Measurements from ENCODE around the gene PABPC3. TPM values are rescaled to one million over a fixed set of nuclear protein-coding genes. Genes with fewer than 3 reads are reported as not detected.

Gene PABPC3
- 1 to 10 TPM; 1.8 to 1.9 TPM for total RNA-seq

DNA sequence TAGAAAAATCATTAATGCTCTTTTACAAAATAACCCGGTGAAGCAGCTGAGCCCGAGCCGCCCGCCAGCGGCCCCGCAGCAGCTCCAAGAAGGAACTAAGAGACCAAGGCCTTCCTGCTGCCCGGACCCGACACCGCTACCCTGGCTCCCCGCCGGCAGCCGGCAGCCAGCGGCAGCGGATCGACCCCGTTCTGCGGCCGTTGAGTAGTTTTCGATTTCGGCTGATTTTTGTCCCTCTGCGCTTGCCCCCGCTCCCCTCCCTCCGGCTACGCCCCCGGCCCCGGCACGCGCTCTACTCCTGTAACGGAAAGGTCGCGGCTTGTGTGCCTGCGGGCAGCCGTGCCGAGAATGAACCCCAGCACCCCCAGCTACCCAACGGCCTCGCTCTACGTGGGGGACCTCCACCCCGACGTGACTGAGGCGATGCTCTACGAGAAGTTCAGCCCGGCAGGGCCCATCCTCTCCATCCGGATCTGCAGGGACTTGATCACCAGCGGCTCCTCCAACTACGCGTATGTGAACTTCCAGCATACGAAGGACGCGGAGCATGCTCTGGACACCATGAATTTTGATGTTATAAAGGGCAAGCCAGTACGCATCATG lies at the start of gene PABPC3:
Gene PABPC3, plus strand, starts transcription at position 286 of the 603 bp plus-strand sequence. Its CDS starts 63 bp downstream, at position 349.
- Mint-ChIP-seq H3K27me3 (peaks cover 40% of the 10 kb centered on the region), H3K4me1 (ENCODE audit: low read depth) (no peaks in the 10 kb centered on the region), H3K36me3 (ENCODE audit: low read depth) (no peaks in the 10 kb centered on the region), H3K4me3 (peak within 1 kb of the TSS; percentile 30), H3K9me3 (no peaks in the 10 kb centered on the region), H3K27ac (no peak within 1 kb of the TSS)
- DNase-seq (peak; percentile 42), ATAC-seq (peak; percentile 27)
- ChIA-PET POLR2A (no interaction called here), CTCF (interaction anchor here (0.6 to 3.7 kb wide), 4 partner anchors 9 to 18 kb away, joined by 3 to 25 read pairs (median 5); no protein-coding TSS in a partner anchor)
- TF ChIP-seq, protein P1, sequence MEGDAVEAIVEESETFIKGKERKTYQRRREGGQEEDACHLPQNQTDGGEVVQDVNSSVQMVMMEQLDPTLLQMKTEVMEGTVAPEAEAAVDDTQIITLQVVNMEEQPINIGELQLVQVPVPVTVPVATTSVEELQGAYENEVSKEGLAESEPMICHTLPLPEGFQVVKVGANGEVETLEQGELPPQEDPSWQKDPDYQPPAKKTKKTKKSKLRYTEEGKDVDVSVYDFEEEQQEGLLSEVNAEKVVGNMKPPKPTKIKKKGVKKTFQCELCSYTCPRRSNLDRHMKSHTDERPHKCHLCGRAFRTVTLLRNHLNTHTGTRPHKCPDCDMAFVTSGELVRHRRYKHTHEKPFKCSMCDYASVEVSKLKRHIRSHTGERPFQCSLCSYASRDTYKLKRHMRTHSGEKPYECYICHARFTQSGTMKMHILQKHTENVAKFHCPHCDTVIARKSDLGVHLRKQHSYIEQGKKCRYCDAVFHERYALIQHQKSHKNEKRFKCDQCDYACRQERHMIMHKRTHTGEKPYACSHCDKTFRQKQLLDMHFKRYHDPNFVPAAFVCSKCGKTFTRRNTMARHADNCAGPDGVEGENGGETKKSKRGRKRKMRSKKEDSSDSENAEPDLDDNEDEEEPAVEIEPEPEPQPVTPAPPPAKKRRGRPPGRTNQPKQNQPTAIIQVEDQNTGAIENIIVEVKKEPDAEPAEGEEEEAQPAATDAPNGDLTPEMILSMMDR (IDR thresholded peaks at IDR 0.05), result no peak
- intact Hi-C loops (cut with micrococcal nuclease), result no loop called here

- ATAC-seq (no peak), DNase-seq (no peak)
- H3K27me3 Mint-ChIP-seq, result peaks cover 62% of the 10 kb centered on the region
- peaks cover 2% of the 10 kb centered on the region for H3K4me1 Mint-ChIP-seq (ENCODE audit: low read depth)
- no peak overlapping the region for H3K27ac Mint-ChIP-seq
- H3K4me3 Mint-ChIP-seq, result no peak overlapping the region
- TF ChIP-seq, protein P1 (IDR thresholded peaks at IDR 0.05), result no peak
- ChIA-PET POLR2A (no interaction called here), CTCF (interaction anchor here (1.7 kb wide), 1 partner anchor 9 kb away, joined by 5 read pairs; no protein-coding TSS in a partner anchor)
- H3K9me3 Mint-ChIP-seq, result peaks cover 12% of the 10 kb centered on the region
- H3K36me3 Mint-ChIP-seq (ENCODE audit: low read depth), result peaks cover 2% of the 10 kb centered on the region
- intact Hi-C loops (cut with micrococcal nuclease), result no loop called here
These were observed 49.5 kb upstream of the PABPC3 start for GRCh38 chr13:25046274-25046984.

GRCh38 chr13:25046985-25047511 lies 48.9 kb upstream of the PABPC3 start:
- H3K36me3 Mint-ChIP-seq (ENCODE audit: low read depth), result peaks cover 2% of the 10 kb centered on the region
- H3K27me3 Mint-ChIP-seq, result peaks cover 60% of the 10 kb centered on the region
- TF ChIP-seq, protein P1 (IDR thresholded peaks at IDR 0.05), result no peak
- ATAC-seq, result no peak
- no peak for DNase-seq
- peaks cover 2% of the 10 kb centered on the region for H3K4me1 Mint-ChIP-seq (ENCODE audit: low read depth)
- intact Hi-C loops (cut with micrococcal nuclease), result no loop called here
- POLR2A ChIA-PET, result no interaction called here
- peaks cover 12% of the 10 kb centered on the region for H3K9me3 Mint-ChIP-seq
- no peak overlapping the region for H3K4me3 Mint-ChIP-seq
- CTCF ChIA-PET, result interaction anchor here (1.7 kb wide), 1 partner anchor 10 kb away, joined by 5 read pairs; no protein-coding TSS in a partner anchor
- no peak overlapping the region for H3K27ac Mint-ChIP-seq

- intact Hi-C loops (cut with micrococcal nuclease), result no loop called here
- TF ChIP-seq, protein P1 (IDR thresholded peaks at IDR 0.05), result no peak
- peaks cover 2% of the 10 kb centered on the region for H3K4me1 Mint-ChIP-seq (ENCODE audit: low read depth)
- peaks cover 2% of the 10 kb centered on the region for H3K36me3 Mint-ChIP-seq (ENCODE audit: low read depth)
- peaks cover 12% of the 10 kb centered on the region for H3K9me3 Mint-ChIP-seq
- no peak overlapping the region for H3K27ac Mint-ChIP-seq
- POLR2A ChIA-PET, result no interaction called here
- no peak for ATAC-seq
- H3K27me3 Mint-ChIP-seq, result peaks cover 40% of the 10 kb centered on the region
- DNase-seq, result no peak
- CTCF ChIA-PET, result no interaction called here
- no peak overlapping the region for H3K4me3 Mint-ChIP-seq
These were observed 44.9 kb upstream of the PABPC3 start for GRCh38 chr13:25051065-25051464.

- H3K27ac Mint-ChIP-seq, result no peak overlapping the region
- ChIA-PET CTCF (no interaction called here), POLR2A (no interaction called here)
These were observed 36.8 kb upstream of the PABPC3 start for GRCh38 chr13:25059166-25059565.

More at GRCh38 chr13:25059166-25059565, 36.8 kb upstream of the PABPC3 start:
- no peak for DNase-seq
- Mint-ChIP-seq H3K27me3 (peaks cover 10% of the 10 kb centered on the region), H3K9me3 (no peaks in the 10 kb centered on the region), H3K4me1 (ENCODE audit: low read depth) (no peaks in the 10 kb centered on the region), H3K36me3 (ENCODE audit: low read depth) (no peaks in the 10 kb centered on the region), H3K4me3 (no peak overlapping the region)
- intact Hi-C loops (cut with micrococcal nuclease), result no loop called here
- TF ChIP-seq, protein P1 (IDR thresholded peaks at IDR 0.05), result no peak
- no peak for ATAC-seq

Measured in activated CD8-positive, alpha-beta T cell treated with anti-CD3 and anti-CD28 coated beads for 36 hours (primary cell).